ENCODE data around the gene WASL. TPM values are rescaled to one million over a fixed set of nuclear protein-coding genes. Genes with fewer than 3 reads are reported as not detected.

Gene WASL
- total RNA-seq, 1 experiment from 2014 or later: 39.3 TPM

DNA sequence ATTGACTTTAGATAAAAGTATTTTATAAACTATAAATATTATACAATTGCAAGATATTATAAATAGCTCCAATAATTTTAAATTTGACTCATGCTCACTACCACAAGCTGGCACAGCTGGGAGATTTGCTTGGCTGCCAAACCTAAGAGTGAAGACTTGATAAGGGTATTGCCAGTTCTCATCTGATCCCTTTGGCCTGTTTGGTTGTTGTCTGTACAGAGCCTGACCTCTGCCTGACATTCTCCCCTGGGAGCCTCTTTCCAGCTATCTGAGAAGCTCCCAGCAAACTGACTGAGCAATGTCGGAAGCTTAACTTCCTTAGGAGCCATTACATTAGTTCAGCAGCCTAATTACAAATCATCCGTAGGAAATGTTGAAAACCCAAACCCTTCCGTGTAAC is 103.3 kb downstream of the WASL start:
- Histone ChIP-seq H3K27me3 (ENCODE audit: insufficient read depth, low read length) (no peaks in the 10 kb centered on the region), H3K56ac (ENCODE audit: insufficient read length, low read depth, low read length) (no peak overlapping the region), H4K20me1 (ENCODE audit: control insufficient read depth, insufficient read depth, insufficient read length) (no peaks in the 10 kb centered on the region), H3K27ac (ENCODE audit: insufficient read length, low read depth, low read length) (no peak overlapping the region), H3K4me2 (ENCODE audit: insufficient read depth, insufficient read length, low read length) (no peak overlapping the region), H3K79me1 (ENCODE audit: insufficient read depth, low read depth, low read length, poor library complexity, severe bottlenecking) (no peaks in the 10 kb centered on the region), H3K79me2 (ENCODE audit: insufficient read depth, low read length) (no peaks in the 10 kb centered on the region), H3K14ac (ENCODE audit: insufficient read depth, low read length) (no peak overlapping the region), H3K9ac (ENCODE audit: extremely low read depth, insufficient read length, low read length) (no peak overlapping the region), H3K23ac (ENCODE audit: insufficient read length, low read depth, low read length) (no peak overlapping the region), H2BK5ac (ENCODE audit: insufficient read length, low read length) (no peak overlapping the region), H2BK120ac (ENCODE audit: low read depth, low read length, poor library complexity, severe bottlenecking) (no peak overlapping the region), H3T11ph (ENCODE audit: low read length) (no peak overlapping the region), H2AK5ac (ENCODE audit: insufficient read length, low read length) (no peak overlapping the region), H3K9me3 (ENCODE audit: control insufficient read depth, low read depth, low read length) (no peaks in the 10 kb centered on the region), H4K8ac (replicated peaks; ENCODE audit: insufficient read length, low read depth, low read length) (no peak overlapping the region), H3K4me1 (ENCODE audit: insufficient read depth, low read length) (peaks cover 8% of the 10 kb centered on the region; the same call in 1 of the 2 replicates), H3K4ac (ENCODE audit: low read depth, low read length) (no peak overlapping the region), H2BK12ac (ENCODE audit: insufficient read length, low read depth, low read length) (no peak overlapping the region), H3K18ac (ENCODE audit: insufficient read length, low read depth, low read length) (no peak overlapping the region), H2BK15ac (ENCODE audit: low read depth, low read length) (no peak overlapping the region), H4K5ac (ENCODE audit: insufficient read length, low read depth, low read length) (no peak overlapping the region), H2BK20ac (ENCODE audit: low read depth, low read length, poor library complexity, severe bottlenecking) (no peak overlapping the region), H4K91ac (ENCODE audit: insufficient read length, low read depth, low read length) (no peak overlapping the region), H2AFZ (ENCODE audit: low read length) (no peak overlapping the region), H3K23me2 (ENCODE audit: insufficient read length, low read depth, low read length, poor library complexity, severe bottlenecking) (no peaks in the 10 kb centered on the region)
- TF ChIP-seq, protein P1, sequence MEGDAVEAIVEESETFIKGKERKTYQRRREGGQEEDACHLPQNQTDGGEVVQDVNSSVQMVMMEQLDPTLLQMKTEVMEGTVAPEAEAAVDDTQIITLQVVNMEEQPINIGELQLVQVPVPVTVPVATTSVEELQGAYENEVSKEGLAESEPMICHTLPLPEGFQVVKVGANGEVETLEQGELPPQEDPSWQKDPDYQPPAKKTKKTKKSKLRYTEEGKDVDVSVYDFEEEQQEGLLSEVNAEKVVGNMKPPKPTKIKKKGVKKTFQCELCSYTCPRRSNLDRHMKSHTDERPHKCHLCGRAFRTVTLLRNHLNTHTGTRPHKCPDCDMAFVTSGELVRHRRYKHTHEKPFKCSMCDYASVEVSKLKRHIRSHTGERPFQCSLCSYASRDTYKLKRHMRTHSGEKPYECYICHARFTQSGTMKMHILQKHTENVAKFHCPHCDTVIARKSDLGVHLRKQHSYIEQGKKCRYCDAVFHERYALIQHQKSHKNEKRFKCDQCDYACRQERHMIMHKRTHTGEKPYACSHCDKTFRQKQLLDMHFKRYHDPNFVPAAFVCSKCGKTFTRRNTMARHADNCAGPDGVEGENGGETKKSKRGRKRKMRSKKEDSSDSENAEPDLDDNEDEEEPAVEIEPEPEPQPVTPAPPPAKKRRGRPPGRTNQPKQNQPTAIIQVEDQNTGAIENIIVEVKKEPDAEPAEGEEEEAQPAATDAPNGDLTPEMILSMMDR (conservative IDR thresholded peaks at IDR 0.05): no peak
- Mint-ChIP-seq H3K4me1 (peaks cover 44 to 46% of the 10 kb centered on the region in 2 experiments), H3K4me3 (no peak overlapping the region), H3K9me3 (no peaks in the 10 kb centered on the region; a peak in 1 of 5 replicates), H3K27me3 (ENCODE audit: low read depth) (no peaks in the 10 kb centered on the region), H3K27ac (no peak overlapping the region; a peak in 1 of 7 replicates), H3K36me3 (ENCODE audit: insufficient read depth in 1 of 3, low read depth in 3 of 3) (no peaks in the 10 kb centered on the region)
- DNase-seq: no peak
- WGBS (ENCODE audit: extremely low coverage, insufficient read length, low lambda C conversion rate): no CpG with 5 or more reads among the region's 3 CpGs
